HepG2 (cell line): Measurements from ENCODE around the gene BBC3. TPM values are rescaled to one million over a fixed set of nuclear protein-coding genes. Genes with fewer than 3 reads are reported as not detected.

Source experiments
- ATAC-seq: fragments of 200-7000 bp; cut with Tn5 transposase; 3 replicates; pipeline ENCODE4 v1.9.1; 2020; ENCODE audit warnings: mild to moderate bottlenecking, moderate library complexity
- BruUV-seq: library from RNA; stranded (reverse); fragments of 400-500 nt; replicated peaks from 2 replicates; lab custom pipeline; 2021; lab: Mats Ljungman, UMichigan
- CTCF ChIA-PET: fragments of 300-600 bp; formaldehyde crosslinking; extraction: SDS; loops from one replicate; lab custom pipeline; 2021; ENCODE audit warnings: low total read pairs, inconsistent platforms, low intra/inter-chr PET ratio; lab: Yijun Ruan, JAX
- POLR2A ChIA-PET: fragments of 350-600 bp; sonication (Branson Sonifier 250); formaldehyde crosslinking; loops from one replicate; lab custom pipeline; 2020; ENCODE audit warnings: antibody characterized with exemption, inconsistent platforms; lab: Yijun Ruan, JAX
- DNase-seq: peaks from one replicate; pipeline ENCODE4 v3.0.0-alpha.2; 2015; ENCODE audit warnings: low spot score
- FAIRE-seq: peaks from 3 replicates; lab custom pipeline; 2011; peaks lifted over from hg19 to GRCh38; lab: Jason Lieb, UNC
- H2AFZ ChIP-seq: one replicate; pipeline ENCODE4 v1.6.1; 2011; ENCODE audit warnings: low read length, inconsistent platforms
- H3K27ac ChIP-seq: fragments of 300-600 bp; 3 replicates; pipeline ENCODE4 v1.8.0; 2011; ENCODE audit warnings: mixed run types, mild to moderate bottlenecking, mixed read lengths, low read length, inconsistent platforms; ENCODE audit not compliant: insufficient read depth; ENCODE audit errors: extremely low read length
- H3K27me3 ChIP-seq, 2 experiments: fragments of 200-600 bp in 1 of 2; 2 replicates in 1 of 2; 3 replicates in 1 of 2; pipeline versions ENCODE4 v1.6.0 to v1.8.0; 2011; ENCODE audit warnings: low read length in 2 of 2, mild to moderate bottlenecking in 2 of 2, moderate library complexity in 2 of 2, inconsistent platforms in 1 of 2; ENCODE audit not compliant: insufficient read depth in 2 of 2, control insufficient read depth in 1 of 2
- H3K36me3 ChIP-seq, 2 experiments: fragments of 200-600 bp in 1 of 2; replicated peaks in 1 of 2; 2 replicates in 1 of 2; 3 replicates in 1 of 2; pipeline versions ENCODE4 v1.5.1 to v1.8.0; 2011; ENCODE audit warnings: low read length in 2 of 2, inconsistent platforms in 1 of 2; ENCODE audit not compliant: insufficient read depth in 2 of 2, control insufficient read depth in 1 of 2
- H3K4me1 ChIP-seq: 2 replicates; pipeline ENCODE4 v1.5.1; 2012; ENCODE audit warnings: low read length, inconsistent platforms; ENCODE audit not compliant: insufficient read depth
- H3K4me2 ChIP-seq: 2 replicates; pipeline ENCODE4 v1.6.0; 2011; ENCODE audit warnings: low read depth, low read length, inconsistent platforms
- H3K4me3 ChIP-seq, 3 experiments: fragments of 200-600 bp in 1 of 3; sonication (generic), shearing (Covaris generic) in 1 of 3; replicated peaks in 1 of 3; 2 replicates each; pipeline ENCODE4 v1.5.1; 2011 to 2016; ENCODE audit warnings: low read length in 3 of 3, inconsistent platforms in 2 of 3, low read depth in 2 of 3, mild to moderate bottlenecking in 2 of 3, control low read depth in 1 of 3, mixed read lengths in 1 of 3; ENCODE audit not compliant: insufficient read depth in 1 of 3
- H3K79me2 ChIP-seq: one replicate; pipeline ENCODE4 v1.6.1; 2011; ENCODE audit warnings: low read length, inconsistent platforms; ENCODE audit not compliant: insufficient read depth
- H3K9ac ChIP-seq: 2 replicates; pipeline ENCODE4 v1.6.0; 2011; ENCODE audit warnings: mild to moderate bottlenecking, low read depth, low read length, inconsistent platforms; ENCODE audit not compliant: insufficient read depth
- H3K9me3 ChIP-seq: 2 replicates; pipeline ENCODE4 v1.5.1; 2012; ENCODE audit warnings: mild to moderate bottlenecking, low read length
- H4K20me1 ChIP-seq: 2 replicates; pipeline ENCODE4 v1.6.0; 2011; ENCODE audit warnings: inconsistent platforms, mild to moderate bottlenecking, low read length, moderate library complexity; ENCODE audit not compliant: insufficient read depth
- ARNTL ChIP-seq: sonication (generic); formaldehyde crosslinking; IDR thresholded peaks from 2 replicates; pipeline ENCODE4 v1.4.0; 2020; ENCODE audit warnings: mild to moderate bottlenecking, missing genetic modification reagents
- ATF1 ChIP-seq: IDR thresholded peaks from 2 replicates; pipeline ENCODE4 v1.6.1; 2016; ENCODE audit warnings: mild to moderate bottlenecking, control low read depth
- DRAP1 ChIP-seq: IDR thresholded peaks from 2 replicates; pipeline ENCODE4 v1.6.1; 2016; ENCODE audit warnings: missing genetic modification reagents, missing compliant biosample characterization
- ERF ChIP-seq: IDR thresholded peaks from 2 replicates; pipeline ENCODE4 v1.6.1; 2018; ENCODE audit warnings: missing biosample characterization, missing genetic modification reagents
- FLYWCH1 ChIP-seq: sonication (generic); formaldehyde crosslinking; IDR thresholded peaks from 2 replicates; pipeline ENCODE4 v1.8.1; 2023; ENCODE audit warnings: mild to moderate bottlenecking, missing genetic modification reagents
- IRF2 ChIP-seq: IDR thresholded peaks from 2 replicates; pipeline ENCODE4 v1.6.1; 2018; ENCODE audit warnings: missing genetic modification reagents, missing compliant biosample characterization
- PCBP1 ChIP-seq: fragments of 200-400 bp; formaldehyde crosslinking; IDR thresholded peaks from 2 replicates; pipeline ENCODE4 v1.6.1; 2017; ENCODE audit warnings: mild to moderate bottlenecking, low read depth, low read length, borderline replicate concordance
- PREB ChIP-seq: sonication (generic); formaldehyde crosslinking; IDR thresholded peaks from 2 replicates; pipeline ENCODE4 v1.4.0; 2020; ENCODE audit warnings: missing genetic modification reagents
- SAP130 ChIP-seq: IDR thresholded peaks from 2 replicates; pipeline ENCODE4 v1.6.1; 2016; ENCODE audit warnings: low read depth
- SOX5 ChIP-seq: IDR thresholded peaks from 2 replicates; pipeline ENCODE4 v1.6.1; 2016; ENCODE audit warnings: borderline replicate concordance
- TEAD3 ChIP-seq: optimal IDR thresholded peaks from 2 replicates; pipeline ENCODE3; 2016; ENCODE audit warnings: borderline replicate concordance
- ZBTB38 ChIP-seq: sonication (generic); formaldehyde crosslinking; IDR thresholded peaks from 2 replicates; pipeline ENCODE4 v1.5.1; 2020; ENCODE audit warnings: mild to moderate bottlenecking, missing genetic modification reagents
- ZBTB44 ChIP-seq: sonication (generic); formaldehyde crosslinking; IDR thresholded peaks from 2 replicates; pipeline ENCODE4 v1.4.0; 2020; ENCODE audit warnings: missing genetic modification reagents
- ZNF253 ChIP-seq: sonication (generic); formaldehyde crosslinking; IDR thresholded peaks from 2 replicates; pipeline ENCODE4 v1.8.0; 2022; ENCODE audit warnings: mild to moderate bottlenecking, missing genetic modification reagents, borderline replicate concordance
- ZNF263 ChIP-seq: sonication (generic); formaldehyde crosslinking; IDR thresholded peaks from 2 replicates; pipeline ENCODE4 v1.4.0; 2020; ENCODE audit warnings: missing genetic modification reagents
- ZNF280B ChIP-seq: sonication (generic); formaldehyde crosslinking; IDR thresholded peaks from 2 replicates; pipeline ENCODE4 v1.5.0; 2020; ENCODE audit warnings: missing genetic modification reagents, mild to moderate bottlenecking, borderline replicate concordance
- ZNF282 ChIP-seq: fragments of 450-650 bp; IDR thresholded peaks from 2 replicates; pipeline ENCODE4 v1.6.1; 2018; ENCODE audit not compliant: partially characterized antibody
- ZNF747 ChIP-seq: sonication (generic); formaldehyde crosslinking; IDR thresholded peaks from 2 replicates; pipeline ENCODE4 v1.8.1; 2023; ENCODE audit warnings: missing genetic modification reagents, mild to moderate bottlenecking, borderline replicate concordance
- ZNF775 ChIP-seq: sonication (generic); formaldehyde crosslinking; IDR thresholded peaks from 2 replicates; pipeline ENCODE4 v1.4.0; 2020; ENCODE audit warnings: missing genetic modification reagents, mild to moderate bottlenecking, moderate library complexity, borderline replicate concordance
- ZNF816 ChIP-seq: sonication (generic); formaldehyde crosslinking; IDR thresholded peaks from 2 replicates; pipeline ENCODE4 v1.8.0; 2022; ENCODE audit warnings: missing genetic modification reagents, mild to moderate bottlenecking, borderline replicate concordance
- WGBS: methylation state at CpG from one replicate; pipeline ENCODE4 v1.1.6; 2017; ENCODE audit warnings: low lambda C conversion rate; 5-methylcytosine and 5-hydroxymethylcytosine counted together
- in situ Hi-C: cut with HindIII; loops from 2 replicates; pipeline ENCODE4 v1.10.0; 2017; ENCODE audit warnings: low pct_unique_long_range_greater_than_20kb; ENCODE audit not compliant: extremely low pct_ligation_motif_present
- intact Hi-C: fragments of 100-400 bp; cut with micrococcal nuclease; formaldehyde crosslinking; loops from one replicate; pipeline ENCODE4 v1.10.0; 2022; ENCODE audit not compliant: unreplicated experiment
- polyA plus RNA-seq, 8 experiments: library from polyadenylated mRNA; depleted of rRNA in 3 of 8; stranded (reverse) in 7 of 8; unstranded in 1 of 8; fragments of >200 nt; fragmentation: Illumina TruSeq in 4 of 8; extraction: Trizol in 4 of 8; gene quantifications; 2 replicates each; pipeline versions ENCODE4 v1.2.1 to v1.2.3, GENCODE V29; 2011 to 2016; ENCODE audit warnings: low read depth in 4 of 8, missing spikeins in 1 of 8, mixed read lengths in 1 of 8; ENCODE audit not compliant: insufficient read depth in 1 of 8
- total RNA-seq, 5 experiments: library from RNA; depleted of rRNA; stranded (reverse); fragments of >200 nt; fragmentation: Illumina TruSeq; extraction: Trizol; gene quantifications; 2 replicates each; pipeline ENCODE4 v1.2.3, GENCODE V29; 2016; ENCODE audit warnings: low read depth in 1 of 5

Gene BBC3
- total and polyA plus RNA-seq, 2 of the 13 experiments (the other 11 are each of a cell fraction or from before 2014, with no cell fraction given): 6.1 to 8.8 TPM

- Histone ChIP-seq H3K4me1 (peaks cover 34% of the 10 kb centered on the region), H4K20me1 (peaks cover 20% of the 10 kb centered on the region), H3K4me2 (peak overlapping the region; percentile 82), H2AFZ (no peak overlapping the region), H3K79me2 (peaks cover 21% of the 10 kb centered on the region), H3K27ac (peak overlapping the region; percentile 94), H3K27me3 (peaks cover 0 to 4% of the 10 kb centered on the region in 2 experiments; a peak in 1 of 5 replicates), H3K9me3 (no peaks in the 10 kb centered on the region), H3K4me3 (peak overlapping the region; percentile 54 to 100 (median 55); a peak in 5 of 6 replicates), H3K9ac (peak overlapping the region; percentile 88), H3K36me3 (no peaks in the 10 kb centered on the region)
- WGBS: 18% methylated on average over 4 of the region's 51 CpGs
- intact Hi-C loops (no loop called here), in situ Hi-C loops (no loop called here)
- CTCF ChIA-PET: interaction anchor here (2.5 kb wide), 1 partner anchor 13 kb away, joined by 13 read pairs; no protein-coding TSS in a partner anchor
- BruUV-seq: TSS peak; percentile 62
- POLR2A ChIA-PET: interaction anchor here (0.9 to 2.2 kb wide), 3 partner anchors 13 to 41 kb away, joined by 3 to 10 read pairs (median 5); partner anchors contain the start of gene CCDC9
- FAIRE-seq: peak; percentile 90
- ATAC-seq: peak; percentile 35
- peak; percentile 88 for DNase-seq
- TF ChIP-seq IRF2 (CRISPR knock-in tag) (peak; percentile 81), SOX5 (CRISPR knock-in tag) (peak; percentile 44; the same call in 1 of the 2 replicates), PREB (CRISPR knock-in tag) (no peak), ZNF263 (CRISPR knock-in tag) (no peak), ZNF280B (peak; percentile 47; the same call in 1 of the 2 replicates), ZNF282 (no peak), PCBP1 (no peak), ZNF253 (no peak; the same call in 1 of the 2 replicates), DRAP1 (CRISPR knock-in tag) (peak; percentile 23; the same call in 1 of the 2 replicates), SAP130 (CRISPR knock-in tag) (peak; percentile 83), ZBTB44 (CRISPR knock-in tag) (no peak), ATF1 (CRISPR knock-in tag) (no peak), ERF (0 out of 2 replicates have a peak, but pooled peaks have one; percentile 44), TEAD3 (CRISPR knock-in tag) (peak; percentile 74), ZNF775 (CRISPR knock-in tag) (no peak), ZNF816 (CRISPR knock-in tag) (no peak), ARNTL (peak; percentile 97), FLYWCH1 (CRISPR knock-in tag) (no peak), ZBTB38 (CRISPR knock-in tag) (peak; percentile 68; the same call in 1 of the 2 replicates), ZNF747 (CRISPR knock-in tag) (no peak; the same call in none of the 2 replicates)
Measured at GRCh38 chr19:47231215-47232054, 436 bp upstream of the BBC3 start.
